Stomach (tissue), 9 donors: ENCODE data around the gene CCR3. TPM values are rescaled to one million over a fixed set of nuclear protein-coding genes. Genes with fewer than 3 reads are reported as not detected.

ENCODE experiments used
- DNase-seq, 2 donors: peaks; one replicate each; pipeline versions ENCODE4 v3.0.0 to v3.0.0-alpha.2; 2013 to 2019
- H3K27ac ChIP-seq, 5 donors: fragments of 200-600 bp in 4 of 5; sonication (generic) in 4 of 5; one replicate each; pipeline ENCODE4 v1.5.1; 2013 to 2019; ENCODE audit warnings: mild to moderate bottlenecking in 1 of 5, moderate library complexity in 1 of 5
- H3K27me3 ChIP-seq, 3 donors: fragments of 200-600 bp; sonication (generic); one replicate each; pipeline ENCODE4 v1.5.1; 2017 to 2019; ENCODE audit warnings: mixed run types in 1 of 3
- H3K36me3 ChIP-seq, 4 donors: fragments of 200-600 bp; sonication (generic); 1 replicate in 3 of 4; 2 replicates in 1 of 4; pipeline ENCODE4 v1.5.1; 2016 to 2019
- H3K4me1 ChIP-seq, 4 donors: fragments of 200-600 bp; sonication (generic); one replicate each; pipeline ENCODE4 v1.5.1; 2016 to 2019
- H3K4me3 ChIP-seq, 4 donors: fragments of 200-600 bp; sonication (generic) in 3 of 4; one replicate each; pipeline ENCODE4 v1.5.1; 2016 to 2019; ENCODE audit warnings: mild to moderate bottlenecking in 1 of 4
- H3K9me3 ChIP-seq, 4 donors: fragments of 200-600 bp; sonication (generic); one replicate each; pipeline ENCODE4 v1.5.1; 2016 to 2019
- CTCF ChIP-seq, 7 experiments: fragments of 450-650 bp in 4 of 7; fragments of 200-600 bp in 3 of 7; sonication (generic) in 3 of 7; IDR thresholded peaks; one replicate each; pipeline ENCODE4 v1.5.1; 2016 to 2019; ENCODE audit warnings: antibody characterized with exemption in 7 of 7, control low read depth in 2 of 7, mild to moderate bottlenecking in 1 of 7
- EP300 ChIP-seq: sonication (generic); formaldehyde crosslinking; IDR thresholded peaks from one replicate; pipeline ENCODE4 v1.6.1; 2017; ENCODE audit warnings: antibody characterized with exemption
- POLR2A ChIP-seq, 4 donors: fragments of 450-650 bp; IDR thresholded peaks; one replicate each; pipeline ENCODE4 v1.6.1; 2016; ENCODE audit warnings: antibody characterized with exemption in 4 of 4, control low read depth in 2 of 4, mild to moderate bottlenecking in 1 of 4, moderate library complexity in 1 of 4
- POLR2AphosphoS5 ChIP-seq, 3 donors: sonication (generic); formaldehyde crosslinking; IDR thresholded peaks; one replicate each; pipeline ENCODE4 v1.6.1; 2016; ENCODE audit warnings: antibody characterized with exemption in 3 of 3
- WGBS, 5 donors: extraction: QIAGEN DNeasy Blood & Tissue Kit in 3 of 5; methylation state at CpG; one replicate each; pipeline versions ENCODE4 v1.1.5 to v1.1.7; 2013 to 2018; 5-methylcytosine and 5-hydroxymethylcytosine counted together
- intact Hi-C: fragments of 100-400 bp; cut with DNase I; formaldehyde crosslinking; loops from one replicate; pipeline ENCODE4 v1.15.1; 2023; ENCODE audit warnings: low total_unique reads
- polyA plus RNA-seq, 3 donors: library from polyadenylated mRNA; stranded (reverse); fragments of 200-250 nt; gene quantifications; one replicate each; pipeline ENCODE4 v1.2.3, GENCODE V29; 2013
- total RNA-seq, 5 donors: library from RNA; depleted of rRNA; stranded (reverse); fragments of >200 nt; gene quantifications; one replicate each; pipeline versions ENCODE4 v1.1.0 to v1.2.3, GENCODE V29; 2014 to 2016
- donor health status: healthy with polysubstance abuse.
- donor health status: Bipolar disorder and iron deficiency.
- donor health status: healthy.

Gene CCR3
- total and polyA plus RNA-seq, 8 donors: 0.05 to 8.9 (median 7.1) TPM; not detected in 5

- no peak for DNase-seq
- no peaks in the 10 kb centered on the region for H3K36me3 ChIP-seq
- peaks cover 0 to 7% (median 0%) of the 10 kb centered on the region in 4 donors for H3K4me1 ChIP-seq
- no peak overlapping the region for H3K27ac ChIP-seq
- no peaks in the 10 kb centered on the region for H3K27me3 ChIP-seq
- TF ChIP-seq EP300 (no peak), POLR2AphosphoS5 (IDR thresholded peaks at IDR 0.05) (no peak), POLR2A (IDR thresholded peaks at IDR 0.05) (no peak)
- WGBS, 5 donors: 56 to 70% (median 68%) methylated on average over 2 of the region's 2 CpGs
- no peaks in the 10 kb centered on the region for H3K9me3 ChIP-seq
- no peak overlapping the region for H3K4me3 ChIP-seq
- intact Hi-C loops: no loop called here
These were observed 27.3 kb downstream of the CCR3 start for GRCh38 chr3:46269556-46269955.

- Histone ChIP-seq H3K4me3 (no peak overlapping the region), H3K27ac (peak overlapping the region in 1 of 5 donors; percentile 3), H3K9me3 (no peaks in the 10 kb centered on the region), H3K4me1 (peaks cover 0 to 7% (median 0%) of the 10 kb centered on the region in 4 donors), H3K36me3 (no peaks in the 10 kb centered on the region), H3K27me3 (no peaks in the 10 kb centered on the region)
- intact Hi-C loops: no loop called here
- no peak for DNase-seq
- TF ChIP-seq POLR2AphosphoS5 (IDR thresholded peaks at IDR 0.05): no peak
- no peak for TF ChIP-seq EP300
- TF ChIP-seq POLR2A (IDR thresholded peaks at IDR 0.05): no peak
- no peak for TF ChIP-seq CTCF (IDR thresholded peaks at IDR 0.05)
- WGBS, 5 donors: 83 to 97% (median 88%) methylated on average over 2 of the region's 2 CpGs
These were observed 28.2 kb downstream of the CCR3 start for GRCh38 chr3:46270474-46270873.

GRCh38 chr3:46271209-46271745 lies 29.0 kb downstream of the CCR3 start:
- Histone ChIP-seq H3K27me3 (no peaks in the 10 kb centered on the region), H3K4me1 (peaks cover 0 to 7% (median 0%) of the 10 kb centered on the region in 4 donors), H3K27ac (no peak overlapping the region), H3K4me3 (no peak overlapping the region), H3K9me3 (no peaks in the 10 kb centered on the region), H3K36me3 (no peaks in the 10 kb centered on the region)
- TF ChIP-seq EP300 (no peak), POLR2A (IDR thresholded peaks at IDR 0.05) (no peak), CTCF (IDR thresholded peaks at IDR 0.05) (no peak), POLR2AphosphoS5 (IDR thresholded peaks at IDR 0.05) (no peak)
- intact Hi-C loops: no loop called here
- WGBS, 5 donors: 31 to 43% (median 37%) methylated on average over 4 of the region's 4 CpGs
- DNase-seq: peak in 1 of 2 donors; percentile 25

- no peaks in the 10 kb centered on the region for H3K9me3 ChIP-seq
- no peaks in the 10 kb centered on the region for H3K36me3 ChIP-seq
- intact Hi-C loops: no loop called here
- no peak overlapping the region for H3K27ac ChIP-seq
- WGBS, 5 donors: 65 to 83% (median 73%) methylated on average over 4 of the region's 4 CpGs
- TF ChIP-seq EP300 (no peak), POLR2AphosphoS5 (IDR thresholded peaks at IDR 0.05) (no peak), CTCF (IDR thresholded peaks at IDR 0.05) (no peak), POLR2A (IDR thresholded peaks at IDR 0.05) (no peak)
- peaks cover 0 to 7% (median 3%) of the 10 kb centered on the region in 4 donors for H3K4me1 ChIP-seq
- H3K27me3 ChIP-seq: no peaks in the 10 kb centered on the region
- no peak overlapping the region for H3K4me3 ChIP-seq
- peak in 1 of 2 donors; percentile 53 for DNase-seq
These were observed 29.8 kb downstream of the CCR3 start for GRCh38 chr3:46272028-46272451.

DNA sequence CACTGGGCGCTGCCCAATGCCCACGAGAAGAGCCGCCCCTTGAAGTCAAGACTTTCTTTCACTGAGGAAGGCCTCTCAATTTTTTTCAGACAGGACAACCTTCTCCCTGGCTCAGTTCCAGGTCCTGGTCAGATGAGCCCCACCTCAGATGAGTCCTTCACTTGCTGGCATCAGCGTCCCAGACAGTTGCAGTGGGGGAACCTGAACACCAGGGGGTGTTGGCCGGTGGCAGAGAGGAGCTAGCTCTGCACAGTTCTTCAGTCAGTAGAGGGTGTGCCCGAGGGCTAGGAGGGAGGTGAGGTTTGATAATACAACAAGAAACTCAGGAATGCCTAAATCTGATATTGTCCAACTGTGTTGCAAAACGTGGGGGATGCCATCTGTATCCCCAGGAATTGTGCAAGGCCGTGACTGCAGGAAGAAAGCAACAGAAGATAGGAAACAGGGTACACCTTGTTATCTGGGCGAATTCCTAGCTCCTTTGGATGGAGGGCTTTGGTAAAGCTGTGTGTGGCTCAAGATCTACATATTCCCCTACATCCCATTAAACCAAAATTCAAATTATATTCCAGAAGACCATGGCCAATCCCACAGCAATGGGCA lies 34.3 kb downstream of the CCR3 start:
- DNase-seq: peak; percentile 55 to 71
- Histone ChIP-seq H3K4me1 (peaks cover 0 to 5% (median 0%) of the 10 kb centered on the region in 4 donors), H3K4me3 (no peak overlapping the region), H3K27me3 (no peaks in the 10 kb centered on the region), H3K27ac (no peak overlapping the region), H3K9me3 (peaks cover 0 to 22% (median 7%) of the 10 kb centered on the region in 4 donors), H3K36me3 (no peaks in the 10 kb centered on the region)
- 45 to 53% (median 48%) methylated on average over 9 of the region's 9 CpGs for WGBS, 5 donors
- intact Hi-C loops: no loop called here
- TF ChIP-seq CTCF (IDR thresholded peaks at IDR 0.05) (peak in 5 of 7 experiments; percentile 53 to 74 (median 63)), POLR2AphosphoS5 (IDR thresholded peaks at IDR 0.05) (no peak), EP300 (no peak)
